Prostate gland (tissue), 2 donors: ENCODE measurements around the gene POLR1A. TPM values are rescaled to one million over a fixed set of nuclear protein-coding genes. Genes with fewer than 3 reads are reported as not detected.

Source experiments
- DNase-seq: peaks from one replicate; pipeline ENCODE4 v3.0.0-alpha.2; 2019; ENCODE audit warnings: low spot score
- H3K27ac ChIP-seq, 2 donors: fragments of 200-600 bp; sonication (generic); 2 replicates each; pipeline ENCODE4 v1.5.1; 2017 to 2019
- H3K27me3 ChIP-seq: fragments of 200-600 bp; sonication (generic); replicated peaks from 2 replicates; pipeline ENCODE4 v1.5.1; 2019; ENCODE audit not compliant: insufficient read depth
- H3K36me3 ChIP-seq, 2 donors: fragments of 200-600 bp; sonication (generic); 1 replicate in 1 of 2; 2 replicates in 1 of 2; pipeline versions ENCODE4 v1.5.1 to v1.8.1; 2017 to 2019
- H3K4me1 ChIP-seq: fragments of 200-600 bp; sonication (generic); replicated peaks from 2 replicates; pipeline ENCODE4 v1.5.1; 2019
- H3K4me3 ChIP-seq, 2 donors: fragments of 200-600 bp; sonication (generic); 2 replicates each; pipeline ENCODE4 v1.5.1; 2017 to 2019
- H3K9me3 ChIP-seq: fragments of 200-600 bp; sonication (generic); 2 replicates; pipeline ENCODE4 v1.5.1; 2017
- CTCF ChIP-seq, 4 experiments: fragments of 200-600 bp in 2 of 4; fragments of 450-650 bp in 2 of 4; sonication (generic) in 2 of 4; IDR thresholded peaks; 1 replicate in 3 of 4; 2 replicates in 1 of 4; pipeline ENCODE4 v1.5.1; 2016 to 2019; ENCODE audit warnings: antibody characterized with exemption in 4 of 4, mild to moderate bottlenecking in 2 of 4, moderate library complexity in 2 of 4
- POLR2A ChIP-seq: fragments of 450-650 bp; IDR thresholded peaks from one replicate; pipeline ENCODE4 v1.6.1; 2016; ENCODE audit warnings: antibody characterized with exemption, mild to moderate bottlenecking
- POLR2AphosphoS5 ChIP-seq: sonication (generic); formaldehyde crosslinking; IDR thresholded peaks from one replicate; pipeline ENCODE4 v1.6.1; 2017; ENCODE audit warnings: antibody characterized with exemption
- WGBS: methylation state at CpG from one replicate; pipeline ENCODE4 v1.1.5; 2018; 5-methylcytosine and 5-hydroxymethylcytosine counted together
- intact Hi-C: fragments of 100-400 bp; cut with DNase I; formaldehyde crosslinking; loops from one replicate; pipeline ENCODE4 v1.14.2; 2022
- total RNA-seq, 2 donors: library from RNA; depleted of rRNA; stranded (reverse); fragments of >200 nt; gene quantifications; one replicate each; pipeline ENCODE4 v1.1.0, GENCODE V29; 2016

Gene POLR1A
- total RNA-seq, 2 donors from 2014 or later = 13.0 to 27.4 TPM

GRCh38 chr2:86049529-86049928 is 56.2 kb downstream of the POLR1A start:
- Histone ChIP-seq H3K4me1 (peaks cover 5% of the 10 kb centered on the region), H3K9me3 (no peaks in the 10 kb centered on the region), H3K36me3 (peaks cover 9 to 21% of the 10 kb centered on the region in 2 donors), H3K27me3 (no peaks in the 10 kb centered on the region), H3K4me3 (no peak overlapping the region), H3K27ac (no peak overlapping the region)
- 84% methylated on average over 1 of the region's 1 CpG for WGBS
- DNase-seq = no peak
- no peak for TF ChIP-seq POLR2A
- no peak for TF ChIP-seq CTCF (IDR thresholded peaks at IDR 0.05)
- no peak for TF ChIP-seq POLR2AphosphoS5
- intact Hi-C loops = no loop called here

DNA sequence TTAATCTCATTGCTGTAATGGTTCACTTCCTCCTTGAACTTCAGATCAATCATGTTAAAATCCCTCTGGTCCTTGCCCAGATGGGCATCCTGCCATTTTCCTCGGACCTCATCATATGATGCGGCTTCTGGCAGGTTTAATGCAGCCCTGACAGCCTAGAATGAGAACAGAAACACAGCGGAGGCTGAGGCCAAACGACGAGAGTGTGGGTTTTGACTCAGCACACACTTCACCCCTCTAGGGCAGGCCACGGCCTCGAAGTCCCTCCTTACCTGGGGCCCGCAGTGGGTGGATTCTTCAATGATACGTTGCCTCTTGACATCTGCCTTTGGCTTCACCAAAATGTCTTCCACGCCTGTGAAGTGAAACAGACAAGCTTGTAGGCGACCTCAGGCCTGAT is 56.8 kb downstream of the POLR1A start:
- H3K36me3 ChIP-seq = peaks cover 12 to 21% of the 10 kb centered on the region in 2 donors
- no peak for TF ChIP-seq POLR2A
- no peak for TF ChIP-seq POLR2AphosphoS5
- TF ChIP-seq CTCF (IDR thresholded peaks at IDR 0.05) = no peak
- H3K9me3 ChIP-seq = no peaks in the 10 kb centered on the region
- WGBS = 74% methylated on average over 11 of the region's 11 CpGs
- intact Hi-C loops = no loop called here
- H3K27me3 ChIP-seq = no peaks in the 10 kb centered on the region
- peaks cover 5% of the 10 kb centered on the region for H3K4me1 ChIP-seq
- no peak overlapping the region for H3K4me3 ChIP-seq
- DNase-seq = no peak
- H3K27ac ChIP-seq = no peak overlapping the region

DNA sequence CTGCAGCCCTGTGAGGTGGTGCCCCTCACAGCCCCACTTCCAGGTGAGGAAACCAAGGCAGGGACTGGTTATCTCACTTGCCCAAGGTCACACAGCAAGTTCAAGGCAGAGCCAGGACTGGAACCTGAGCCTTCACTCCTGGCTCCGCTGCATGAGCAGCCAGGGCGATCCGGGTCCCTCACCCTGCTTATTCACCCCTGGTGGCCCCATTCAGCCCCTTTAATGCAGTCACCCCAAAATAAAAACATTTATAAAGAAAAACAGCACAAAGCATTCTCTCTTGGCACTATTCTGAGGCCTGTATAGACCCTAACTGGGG is 57.3 kb downstream of the POLR1A start:
- Histone ChIP-seq H3K9me3 (no peaks in the 10 kb centered on the region), H3K4me1 (peaks cover 5% of the 10 kb centered on the region), H3K27me3 (no peaks in the 10 kb centered on the region), H3K4me3 (no peak overlapping the region), H3K27ac (no peak overlapping the region), H3K36me3 (peaks cover 12 to 21% of the 10 kb centered on the region in 2 donors)
- WGBS = 97% methylated on average over 3 of the region's 3 CpGs
- DNase-seq = no peak
- no peak for TF ChIP-seq CTCF (IDR thresholded peaks at IDR 0.05)
- no peak for TF ChIP-seq POLR2AphosphoS5
- no peak for TF ChIP-seq POLR2A
- intact Hi-C loops = no loop called here

DNA sequence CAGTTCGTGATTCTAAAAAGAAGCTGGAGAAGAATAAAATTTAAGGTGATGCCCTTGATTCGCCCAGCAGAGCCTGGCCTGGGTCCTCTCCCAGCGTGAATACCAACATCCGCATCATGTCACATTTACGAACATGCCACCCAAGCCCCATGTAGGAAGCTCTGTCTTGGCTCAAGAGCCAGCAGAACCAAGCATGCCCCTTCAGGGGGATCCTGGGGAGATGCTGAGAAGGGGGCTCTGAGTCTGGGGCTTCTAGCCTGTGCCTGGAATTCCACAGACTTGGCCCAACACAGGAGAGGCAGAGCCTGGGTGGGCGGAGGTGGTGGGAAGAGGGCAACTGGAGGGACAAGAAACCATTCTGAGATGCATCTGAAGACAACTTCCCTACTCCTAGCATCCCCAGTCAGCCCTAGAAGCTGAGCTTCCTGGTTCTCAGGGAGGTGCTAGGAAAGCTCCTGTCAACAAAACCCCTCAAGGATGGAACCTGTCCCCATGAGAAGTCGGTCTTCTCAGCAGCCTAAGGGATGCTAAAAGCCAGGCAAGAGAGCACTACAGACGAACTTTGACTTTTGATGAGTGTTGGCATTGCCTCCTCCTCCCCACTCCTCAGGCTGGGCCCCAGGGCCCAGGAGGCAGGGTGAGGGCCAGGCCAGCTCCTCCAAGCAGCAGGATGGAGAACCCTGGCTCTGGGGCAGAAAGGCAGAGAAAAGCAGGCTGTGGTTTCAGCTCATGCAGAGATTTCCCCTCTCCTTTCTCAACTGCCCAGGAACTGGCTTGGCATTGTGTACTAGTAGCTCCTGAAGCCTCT is 57.9 kb downstream of the POLR1A start:
- intact Hi-C loops = no loop called here
- no peak for DNase-seq
- Histone ChIP-seq H3K27me3 (no peaks in the 10 kb centered on the region), H3K4me1 (peaks cover 5% of the 10 kb centered on the region), H3K4me3 (no peak overlapping the region), H3K27ac (peak overlapping the region in 1 of 2 donors; percentile 40), H3K9me3 (no peaks in the 10 kb centered on the region), H3K36me3 (peaks cover 12 to 21% of the 10 kb centered on the region in 2 donors)
- 82% methylated on average over 8 of the region's 8 CpGs for WGBS
- no peak for TF ChIP-seq CTCF (IDR thresholded peaks at IDR 0.05)
- TF ChIP-seq POLR2AphosphoS5 = no peak
- no peak for TF ChIP-seq POLR2A

GRCh38 chr2:86045541-86045940 is 60.1 kb downstream of the POLR1A start:
- H3K4me3 ChIP-seq = no peak overlapping the region
- peaks cover 5% of the 10 kb centered on the region for H3K4me1 ChIP-seq
- H3K27ac ChIP-seq = no peak overlapping the region
- no peaks in the 10 kb centered on the region for H3K27me3 ChIP-seq
- peaks cover 5 to 7% of the 10 kb centered on the region in 2 donors for H3K36me3 ChIP-seq
- H3K9me3 ChIP-seq = no peaks in the 10 kb centered on the region
- 85% methylated on average over 6 of the region's 6 CpGs for WGBS
- TF ChIP-seq CTCF (IDR thresholded peaks at IDR 0.05) = no peak
- TF ChIP-seq POLR2A = no peak
- no peak for TF ChIP-seq POLR2AphosphoS5
- intact Hi-C loops = no loop called here
- DNase-seq = no peak
